ENCODE data around the gene ALDH18A1. TPM values are rescaled to one million over a fixed set of nuclear protein-coding genes. Genes with fewer than 3 reads are reported as not detected.

The ALDH18A1 gene
- polyA plus RNA-seq, 1 donor from 2014 or later, result 45.7 TPM

DNA sequence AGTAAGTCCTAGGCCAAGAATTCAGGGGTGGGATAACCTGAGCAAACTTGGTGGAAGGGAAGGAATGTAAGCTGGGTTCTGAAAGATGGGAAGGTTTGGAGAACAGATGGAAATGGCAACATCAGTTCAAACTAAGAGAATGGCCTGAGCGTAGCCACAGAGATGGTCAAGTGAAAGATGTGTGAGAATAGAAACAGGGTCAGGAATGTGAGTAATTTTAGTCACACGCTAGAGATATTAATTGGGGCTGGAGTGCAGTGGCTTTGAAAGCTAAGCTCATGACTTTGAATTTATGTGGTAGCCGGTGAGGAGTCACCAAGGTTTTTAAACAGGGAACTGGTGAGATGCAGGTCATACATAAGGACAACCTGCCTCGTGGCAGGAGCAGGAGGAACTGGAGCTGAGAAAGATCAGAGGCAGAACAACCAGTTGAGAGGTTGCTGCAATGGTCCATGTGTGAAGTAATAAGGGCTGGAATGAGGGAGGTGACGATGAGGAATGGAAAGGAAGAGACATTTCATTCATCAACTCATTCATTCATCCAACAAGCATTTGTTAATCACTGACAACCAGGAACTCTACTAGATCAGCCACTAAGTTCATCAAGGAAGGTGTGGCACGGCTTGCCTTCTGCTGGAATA is 82.4 kb downstream of the ALDH18A1 start:
- no peaks in the 10 kb centered on the region for H3F3A ChIP-seq (ENCODE audit: insufficient read depth, low read length, poor library complexity, severe bottlenecking)
- H2AFZ ChIP-seq (ENCODE audit: low read depth, low read length), result no peak overlapping the region
- TF ChIP-seq TAF1 (IDR thresholded peaks at IDR 0.05; ENCODE audit: low read depth) (no peak), SMC3 (conservative IDR thresholded peaks at IDR 0.05; ENCODE audit: poor library complexity) (no peak), EP300 (conservative IDR thresholded peaks at IDR 0.05; ENCODE audit: poor library complexity, severe bottlenecking) (no peak), EZH2 (IDR thresholded peaks at IDR 0.05; ENCODE audit: borderline replicate concordance, insufficient read depth, low read length, poor library complexity, severe bottlenecking) (no peak)
- no peaks in the 10 kb centered on the region for H3K9me3 ChIP-seq (ENCODE audit: low read length)
- H4K20me1 ChIP-seq (ENCODE audit: insufficient read depth), result no peaks in the 10 kb centered on the region
- H3K4me2 ChIP-seq (ENCODE audit: low read length), result no peak overlapping the region
- H3K27me3 ChIP-seq (ENCODE audit: insufficient read depth, low read depth, low read length), result no peaks in the 10 kb centered on the region
- H3K36me3 ChIP-seq (ENCODE audit: insufficient read depth, low read length), result no peaks in the 10 kb centered on the region
- H3K79me2 ChIP-seq (replicated peaks; ENCODE audit: insufficient read depth, low read length), result no peaks in the 10 kb centered on the region
- no peak overlapping the region for H3K9ac ChIP-seq (ENCODE audit: low read length)
- H3K4me3 ChIP-seq (ENCODE audit: low read length), result no peak overlapping the region
- H3K9me2 ChIP-seq (ENCODE audit: insufficient read depth, low read length), result no peaks in the 10 kb centered on the region
- no peak overlapping the region for H3K27ac ChIP-seq (ENCODE audit: low read length)

DNA sequence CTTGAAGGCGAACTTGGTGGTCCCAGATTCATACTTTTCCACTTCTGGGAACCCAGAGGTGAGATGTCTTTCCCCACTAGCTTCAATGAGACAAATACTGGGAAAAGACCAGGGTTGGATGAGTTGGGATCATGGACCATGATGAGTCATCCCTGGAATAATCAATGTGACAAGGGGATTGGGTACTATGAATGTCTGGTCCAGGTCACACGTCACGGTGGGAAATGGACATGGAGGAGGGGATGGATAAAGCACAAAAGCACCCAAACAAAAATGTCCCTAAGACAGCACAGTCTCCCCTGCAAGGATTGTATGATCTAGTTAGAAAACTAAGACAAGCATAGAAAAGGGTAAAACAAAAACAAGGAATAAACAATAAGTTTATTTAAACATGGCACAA is 83.0 kb downstream of the ALDH18A1 start:
- H3K79me2 ChIP-seq (replicated peaks; ENCODE audit: insufficient read depth, low read length), result no peaks in the 10 kb centered on the region
- H4K20me1 ChIP-seq (ENCODE audit: insufficient read depth), result no peaks in the 10 kb centered on the region
- no peak overlapping the region for H3K4me3 ChIP-seq (ENCODE audit: low read length)
- no peak overlapping the region for H3K4me2 ChIP-seq (ENCODE audit: low read length)
- no peak for TF ChIP-seq TAF1 (IDR thresholded peaks at IDR 0.05; ENCODE audit: low read depth)
- no peak for TF ChIP-seq MXI1 (conservative IDR thresholded peaks at IDR 0.05; ENCODE audit: poor library complexity, severe bottlenecking)
- TF ChIP-seq, protein P1, sequence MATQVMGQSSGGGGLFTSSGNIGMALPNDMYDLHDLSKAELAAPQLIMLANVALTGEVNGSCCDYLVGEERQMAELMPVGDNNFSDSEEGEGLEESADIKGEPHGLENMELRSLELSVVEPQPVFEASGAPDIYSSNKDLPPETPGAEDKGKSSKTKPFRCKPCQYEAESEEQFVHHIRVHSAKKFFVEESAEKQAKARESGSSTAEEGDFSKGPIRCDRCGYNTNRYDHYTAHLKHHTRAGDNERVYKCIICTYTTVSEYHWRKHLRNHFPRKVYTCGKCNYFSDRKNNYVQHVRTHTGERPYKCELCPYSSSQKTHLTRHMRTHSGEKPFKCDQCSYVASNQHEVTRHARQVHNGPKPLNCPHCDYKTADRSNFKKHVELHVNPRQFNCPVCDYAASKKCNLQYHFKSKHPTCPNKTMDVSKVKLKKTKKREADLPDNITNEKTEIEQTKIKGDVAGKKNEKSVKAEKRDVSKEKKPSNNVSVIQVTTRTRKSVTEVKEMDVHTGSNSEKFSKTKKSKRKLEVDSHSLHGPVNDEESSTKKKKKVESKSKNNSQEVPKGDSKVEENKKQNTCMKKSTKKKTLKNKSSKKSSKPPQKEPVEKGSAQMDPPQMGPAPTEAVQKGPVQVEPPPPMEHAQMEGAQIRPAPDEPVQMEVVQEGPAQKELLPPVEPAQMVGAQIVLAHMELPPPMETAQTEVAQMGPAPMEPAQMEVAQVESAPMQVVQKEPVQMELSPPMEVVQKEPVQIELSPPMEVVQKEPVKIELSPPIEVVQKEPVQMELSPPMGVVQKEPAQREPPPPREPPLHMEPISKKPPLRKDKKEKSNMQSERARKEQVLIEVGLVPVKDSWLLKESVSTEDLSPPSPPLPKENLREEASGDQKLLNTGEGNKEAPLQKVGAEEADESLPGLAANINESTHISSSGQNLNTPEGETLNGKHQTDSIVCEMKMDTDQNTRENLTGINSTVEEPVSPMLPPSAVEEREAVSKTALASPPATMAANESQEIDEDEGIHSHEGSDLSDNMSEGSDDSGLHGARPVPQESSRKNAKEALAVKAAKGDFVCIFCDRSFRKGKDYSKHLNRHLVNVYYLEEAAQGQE (IDR thresholded peaks at IDR 0.05; ENCODE audit: borderline replicate concordance), result no peak
- no peak overlapping the region for H3K27ac ChIP-seq (ENCODE audit: low read length)
- H3K27me3 ChIP-seq (ENCODE audit: insufficient read depth, low read depth, low read length), result no peaks in the 10 kb centered on the region
- no peaks in the 10 kb centered on the region for H3K36me3 ChIP-seq (ENCODE audit: insufficient read depth, low read length)
- H3K9me2 ChIP-seq (ENCODE audit: insufficient read depth, low read length), result no peaks in the 10 kb centered on the region
- no peaks in the 10 kb centered on the region for H3F3A ChIP-seq (ENCODE audit: insufficient read depth, low read length, poor library complexity, severe bottlenecking)
- no peak overlapping the region for H2AFZ ChIP-seq (ENCODE audit: low read depth, low read length)
- no peaks in the 10 kb centered on the region for H3K9me3 ChIP-seq (ENCODE audit: low read length)
- no peak overlapping the region for H3K9ac ChIP-seq (ENCODE audit: low read length)

DNA sequence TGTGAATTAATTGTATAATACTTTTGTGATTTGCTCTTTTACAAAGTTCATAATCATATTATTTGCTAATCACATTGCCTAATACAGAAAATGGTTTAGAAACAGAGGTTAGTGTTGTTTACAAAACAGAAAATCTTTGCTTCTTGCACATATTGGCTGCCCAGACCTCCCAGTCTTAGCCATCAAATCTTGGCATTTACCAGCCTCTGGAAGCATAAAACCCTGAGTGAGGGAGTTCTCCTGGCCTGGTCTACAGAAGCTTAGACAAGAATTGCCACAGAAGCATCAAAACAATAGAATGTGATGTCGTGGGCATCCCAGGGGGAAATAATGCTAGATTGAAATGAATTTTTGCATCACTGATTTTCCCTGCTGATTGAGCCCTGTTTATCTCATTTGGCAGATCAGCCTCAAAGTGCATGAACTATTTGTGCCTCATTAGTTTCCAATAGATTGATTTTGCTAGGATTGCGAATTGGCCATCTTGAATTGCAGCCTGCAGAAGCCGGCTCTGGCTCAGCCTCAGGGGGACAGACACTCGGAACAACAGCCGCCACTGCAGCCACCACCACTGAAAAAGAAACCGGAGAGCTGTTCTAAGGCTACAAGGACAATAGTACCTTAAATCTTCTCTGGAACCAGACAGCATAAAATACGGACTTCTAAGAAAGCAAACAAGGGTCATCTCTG is 84.2 kb downstream of the ALDH18A1 start:
- no peak overlapping the region for H3K4me3 ChIP-seq (ENCODE audit: low read length)
- no peaks in the 10 kb centered on the region for H3K9me3 ChIP-seq (ENCODE audit: low read length)
- H3K4me2 ChIP-seq (ENCODE audit: low read length), result no peak overlapping the region
- no peak overlapping the region for H2AFZ ChIP-seq (ENCODE audit: low read depth, low read length)
- no peaks in the 10 kb centered on the region for H3F3A ChIP-seq (ENCODE audit: insufficient read depth, low read length, poor library complexity, severe bottlenecking)
- H3K27me3 ChIP-seq (ENCODE audit: insufficient read depth, low read depth, low read length), result no peaks in the 10 kb centered on the region
- H3K27ac ChIP-seq (ENCODE audit: low read length), result no peak overlapping the region
- H3K9me2 ChIP-seq (ENCODE audit: insufficient read depth, low read length), result no peaks in the 10 kb centered on the region
- no peaks in the 10 kb centered on the region for H3K79me2 ChIP-seq (replicated peaks; ENCODE audit: insufficient read depth, low read length)
- H3K9ac ChIP-seq (ENCODE audit: low read length), result no peak overlapping the region
- H3K36me3 ChIP-seq (ENCODE audit: insufficient read depth, low read length), result no peaks in the 10 kb centered on the region
- no peaks in the 10 kb centered on the region for H4K20me1 ChIP-seq (ENCODE audit: insufficient read depth)
- TF ChIP-seq, protein P1 (IDR thresholded peaks at IDR 0.05; ENCODE audit: borderline replicate concordance), result no peak
- TF ChIP-seq MXI1 (conservative IDR thresholded peaks at IDR 0.05; ENCODE audit: poor library complexity, severe bottlenecking), result no peak
- TF ChIP-seq TAF1 (IDR thresholded peaks at IDR 0.05; ENCODE audit: low read depth), result no peak
- TF ChIP-seq EZH2 (IDR thresholded peaks at IDR 0.05; ENCODE audit: borderline replicate concordance, insufficient read depth, low read length, poor library complexity, severe bottlenecking), result no peak
- no peak for TF ChIP-seq POLR2AphosphoS5 (IDR thresholded peaks at IDR 0.05)
- TF ChIP-seq RAD21 (conservative IDR thresholded peaks at IDR 0.05), result no peak
- TF ChIP-seq EP300 (conservative IDR thresholded peaks at IDR 0.05; ENCODE audit: poor library complexity, severe bottlenecking), result no peak
- TF ChIP-seq SMC3 (conservative IDR thresholded peaks at IDR 0.05; ENCODE audit: poor library complexity), result no peak
- TF ChIP-seq, protein P2, sequence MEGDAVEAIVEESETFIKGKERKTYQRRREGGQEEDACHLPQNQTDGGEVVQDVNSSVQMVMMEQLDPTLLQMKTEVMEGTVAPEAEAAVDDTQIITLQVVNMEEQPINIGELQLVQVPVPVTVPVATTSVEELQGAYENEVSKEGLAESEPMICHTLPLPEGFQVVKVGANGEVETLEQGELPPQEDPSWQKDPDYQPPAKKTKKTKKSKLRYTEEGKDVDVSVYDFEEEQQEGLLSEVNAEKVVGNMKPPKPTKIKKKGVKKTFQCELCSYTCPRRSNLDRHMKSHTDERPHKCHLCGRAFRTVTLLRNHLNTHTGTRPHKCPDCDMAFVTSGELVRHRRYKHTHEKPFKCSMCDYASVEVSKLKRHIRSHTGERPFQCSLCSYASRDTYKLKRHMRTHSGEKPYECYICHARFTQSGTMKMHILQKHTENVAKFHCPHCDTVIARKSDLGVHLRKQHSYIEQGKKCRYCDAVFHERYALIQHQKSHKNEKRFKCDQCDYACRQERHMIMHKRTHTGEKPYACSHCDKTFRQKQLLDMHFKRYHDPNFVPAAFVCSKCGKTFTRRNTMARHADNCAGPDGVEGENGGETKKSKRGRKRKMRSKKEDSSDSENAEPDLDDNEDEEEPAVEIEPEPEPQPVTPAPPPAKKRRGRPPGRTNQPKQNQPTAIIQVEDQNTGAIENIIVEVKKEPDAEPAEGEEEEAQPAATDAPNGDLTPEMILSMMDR (IDR thresholded peaks at IDR 0.05; ENCODE audit: poor library complexity, severe bottlenecking), result no peak

Data from neural cell (in vitro differentiated cells).